SK-N-SH treated with all-trans-retinoic acid at 6 μM for 48 hours (cell line): ENCODE measurements around the gene KRT72.

Experiments
- ATAC-seq: fragments of 200-7000 bp; cut with Tn5 transposase; 3 replicates; pipeline ENCODE4 v1.9.1; 2020; ENCODE audit warnings: mild to moderate bottlenecking, moderate library complexity
- ARNTL ChIP-seq: fragments of 450-650 bp; formaldehyde crosslinking; IDR thresholded peaks from 2 replicates; pipeline ENCODE4 v1.5.0; 2020; ENCODE audit warnings: low read depth, mild to moderate bottlenecking, moderate library complexity, borderline replicate concordance
- BACH2 ChIP-seq: fragments of 250-450 bp; sonication (Bioruptor Pico); IDR thresholded peaks from 2 replicates; pipeline ENCODE4 v1.9.0; 2021; ENCODE audit warnings: mild to moderate bottlenecking, borderline replicate concordance
- CSDC2 ChIP-seq: fragments of 250-450 bp; sonication (Bioruptor Pico); IDR thresholded peaks from 2 replicates; pipeline ENCODE4 v1.5.0; 2020; ENCODE audit warnings: mild to moderate bottlenecking, moderate library complexity
- ESRRG ChIP-seq: fragments of 250-450 bp; sonication (Bioruptor Pico); IDR thresholded peaks from 2 replicates; pipeline ENCODE4 v1.6.1; 2021; ENCODE audit warnings: mild to moderate bottlenecking
- GLIS3 ChIP-seq: fragments of 250-450 bp; sonication (Bioruptor Pico); IDR thresholded peaks from 2 replicates; pipeline ENCODE4 v1.5.0; 2020; ENCODE audit warnings: mild to moderate bottlenecking, moderate library complexity
- ISL1 ChIP-seq: fragments of 250-450 bp; sonication (Bioruptor Pico); IDR thresholded peaks from 2 replicates; pipeline ENCODE4 v2.1.2; 2022; ENCODE audit warnings: mild to moderate bottlenecking, moderate library complexity
- OSR1 ChIP-seq: fragments of 250-450 bp; sonication (Bioruptor Pico); IDR thresholded peaks from 2 replicates; pipeline ENCODE4 v1.8.0; 2022; ENCODE audit warnings: moderate library complexity, mild to moderate bottlenecking, inconsistent platforms
- PPARA ChIP-seq: fragments of 250-450 bp; sonication (Bioruptor Pico); IDR thresholded peaks from 2 replicates; pipeline ENCODE4 v1.5.0; 2020; ENCODE audit warnings: mild to moderate bottlenecking, borderline replicate concordance
- RARB ChIP-seq: fragments of 250-450 bp; sonication (Bioruptor Pico); IDR thresholded peaks from 2 replicates; pipeline ENCODE4 v1.8.0; 2021; ENCODE audit warnings: mild to moderate bottlenecking, moderate library complexity
- SNAI2 ChIP-seq: fragments of 250-450 bp; sonication (Bioruptor Pico); IDR thresholded peaks from 2 replicates; pipeline ENCODE4 v1.5.0; 2020; ENCODE audit warnings: mild to moderate bottlenecking, moderate library complexity
- TCF4 ChIP-seq: fragments of 250-450 bp; sonication (Bioruptor Pico); IDR thresholded peaks from 2 replicates; pipeline ENCODE4 v1.8.0; 2021; ENCODE audit warnings: mild to moderate bottlenecking, moderate library complexity, borderline replicate concordance
- TOX ChIP-seq: fragments of 250-450 bp; sonication (Bioruptor Pico); IDR thresholded peaks from 2 replicates; pipeline ENCODE4 v1.8.0; 2021; ENCODE audit warnings: mild to moderate bottlenecking, moderate library complexity, borderline replicate concordance
- ZFP3 ChIP-seq: fragments of 250-450 bp; sonication (Bioruptor Pico); IDR thresholded peaks from 2 replicates; pipeline ENCODE4 v1.5.0; 2020; ENCODE audit warnings: mild to moderate bottlenecking, moderate library complexity
- ZNF565 ChIP-seq: fragments of 450-650 bp; formaldehyde crosslinking; conservative IDR thresholded peaks from 2 replicates; pipeline ENCODE4 v1.5.0; 2020; ENCODE audit warnings: low read depth, mild to moderate bottlenecking, moderate library complexity
- ZNF70 ChIP-seq: fragments of 450-650 bp; formaldehyde crosslinking; IDR thresholded peaks from 2 replicates; pipeline ENCODE4 v1.5.0; 2020; ENCODE audit warnings: mild to moderate bottlenecking, moderate library complexity
- ZNF8 ChIP-seq: fragments of 450-650 bp; formaldehyde crosslinking; IDR thresholded peaks from 2 replicates; pipeline ENCODE4 v1.5.0; 2020; ENCODE audit warnings: mild to moderate bottlenecking, moderate library complexity
- TF ChIP-seq, protein P1 (sequence below): fragments of 250-450 bp; sonication (Bioruptor Pico); IDR thresholded peaks from 2 replicates; pipeline ENCODE4 v1.5.0; 2020; ENCODE audit warnings: mild to moderate bottlenecking, moderate library complexity
- TF ChIP-seq, protein P2 (sequence below): fragments of 250-450 bp; sonication (Bioruptor Pico); IDR thresholded peaks from 2 replicates; pipeline ENCODE4 v1.5.1; 2021; ENCODE audit warnings: mild to moderate bottlenecking, moderate library complexity
- TF ChIP-seq, protein P3 (sequence below): fragments of 250-450 bp; sonication (Bioruptor Pico); IDR thresholded peaks from 2 replicates; pipeline ENCODE4 v1.8.0; 2021; ENCODE audit warnings: low read depth, mild to moderate bottlenecking, moderate library complexity, borderline replicate concordance

Gene KRT72

GRCh38 chr12:52630599-52631200 lies 29.4 kb upstream of the KRT72 start:
- ATAC-seq, result no peak
- TF ChIP-seq ESRRG (CRISPR knock-in tag), result no peak
- TF ChIP-seq CSDC2 (CRISPR knock-in tag), result no peak

DNA sequence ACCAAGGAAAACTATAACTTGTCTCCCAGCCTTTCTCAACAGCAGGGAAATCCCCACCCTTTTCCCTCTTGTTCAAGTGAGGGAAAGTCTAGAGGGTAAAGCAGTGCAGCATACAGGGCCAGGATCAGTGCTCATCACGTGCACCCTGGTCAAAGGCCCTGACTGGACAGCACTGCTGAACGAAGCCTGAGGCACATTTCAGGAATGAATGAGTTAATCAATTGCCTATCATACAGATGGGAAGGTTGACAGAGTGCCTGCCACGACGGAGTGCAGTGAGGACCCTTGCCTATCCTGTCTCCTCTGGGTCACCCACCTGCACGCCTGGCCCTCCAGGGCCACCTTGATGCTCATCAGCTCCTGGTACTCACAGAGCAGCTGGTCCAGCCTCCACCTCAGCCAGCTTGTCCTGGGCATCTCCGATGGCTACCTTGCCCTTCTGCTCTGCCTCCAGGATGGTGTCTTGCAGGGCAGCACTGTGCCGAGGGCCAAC lies 28.8 kb upstream of the KRT72 start:
- ATAC-seq, result no peak
- TF ChIP-seq, protein P1, sequence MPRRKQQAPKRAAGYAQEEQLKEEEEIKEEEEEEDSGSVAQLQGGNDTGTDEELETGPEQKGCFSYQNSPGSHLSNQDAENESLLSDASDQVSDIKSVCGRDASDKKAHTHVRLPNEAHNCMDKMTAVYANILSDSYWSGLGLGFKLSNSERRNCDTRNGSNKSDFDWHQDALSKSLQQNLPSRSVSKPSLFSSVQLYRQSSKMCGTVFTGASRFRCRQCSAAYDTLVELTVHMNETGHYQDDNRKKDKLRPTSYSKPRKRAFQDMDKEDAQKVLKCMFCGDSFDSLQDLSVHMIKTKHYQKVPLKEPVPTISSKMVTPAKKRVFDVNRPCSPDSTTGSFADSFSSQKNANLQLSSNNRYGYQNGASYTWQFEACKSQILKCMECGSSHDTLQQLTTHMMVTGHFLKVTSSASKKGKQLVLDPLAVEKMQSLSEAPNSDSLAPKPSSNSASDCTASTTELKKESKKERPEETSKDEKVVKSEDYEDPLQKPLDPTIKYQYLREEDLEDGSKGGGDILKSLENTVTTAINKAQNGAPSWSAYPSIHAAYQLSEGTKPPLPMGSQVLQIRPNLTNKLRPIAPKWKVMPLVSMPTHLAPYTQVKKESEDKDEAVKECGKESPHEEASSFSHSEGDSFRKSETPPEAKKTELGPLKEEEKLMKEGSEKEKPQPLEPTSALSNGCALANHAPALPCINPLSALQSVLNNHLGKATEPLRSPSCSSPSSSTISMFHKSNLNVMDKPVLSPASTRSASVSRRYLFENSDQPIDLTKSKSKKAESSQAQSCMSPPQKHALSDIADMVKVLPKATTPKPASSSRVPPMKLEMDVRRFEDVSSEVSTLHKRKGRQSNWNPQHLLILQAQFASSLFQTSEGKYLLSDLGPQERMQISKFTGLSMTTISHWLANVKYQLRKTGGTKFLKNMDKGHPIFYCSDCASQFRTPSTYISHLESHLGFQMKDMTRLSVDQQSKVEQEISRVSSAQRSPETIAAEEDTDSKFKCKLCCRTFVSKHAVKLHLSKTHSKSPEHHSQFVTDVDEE (CRISPR knock-in tag), result no peak
- no peak for TF ChIP-seq ZNF565 (CRISPR knock-in tag)
- TF ChIP-seq, protein P2, sequence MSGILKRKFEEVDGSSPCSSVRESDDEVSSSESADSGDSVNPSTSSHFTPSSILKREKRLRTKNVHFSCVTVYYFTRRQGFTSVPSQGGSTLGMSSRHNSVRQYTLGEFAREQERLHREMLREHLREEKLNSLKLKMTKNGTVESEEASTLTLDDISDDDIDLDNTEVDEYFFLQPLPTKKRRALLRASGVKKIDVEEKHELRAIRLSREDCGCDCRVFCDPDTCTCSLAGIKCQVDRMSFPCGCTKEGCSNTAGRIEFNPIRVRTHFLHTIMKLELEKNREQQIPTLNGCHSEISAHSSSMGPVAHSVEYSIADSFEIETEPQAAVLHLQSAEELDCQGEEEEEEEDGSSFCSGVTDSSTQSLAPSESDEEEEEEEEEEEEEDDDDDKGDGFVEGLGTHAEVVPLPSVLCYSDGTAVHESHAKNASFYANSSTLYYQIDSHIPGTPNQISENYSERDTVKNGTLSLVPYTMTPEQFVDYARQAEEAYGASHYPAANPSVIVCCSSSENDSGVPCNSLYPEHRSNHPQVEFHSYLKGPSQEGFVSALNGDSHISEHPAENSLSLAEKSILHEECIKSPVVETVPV, result no peak
- no peak for TF ChIP-seq PPARA (CRISPR knock-in tag)
- TF ChIP-seq ESRRG (CRISPR knock-in tag), result no peak
- no peak for TF ChIP-seq SNAI2
- TF ChIP-seq, protein P3, sequence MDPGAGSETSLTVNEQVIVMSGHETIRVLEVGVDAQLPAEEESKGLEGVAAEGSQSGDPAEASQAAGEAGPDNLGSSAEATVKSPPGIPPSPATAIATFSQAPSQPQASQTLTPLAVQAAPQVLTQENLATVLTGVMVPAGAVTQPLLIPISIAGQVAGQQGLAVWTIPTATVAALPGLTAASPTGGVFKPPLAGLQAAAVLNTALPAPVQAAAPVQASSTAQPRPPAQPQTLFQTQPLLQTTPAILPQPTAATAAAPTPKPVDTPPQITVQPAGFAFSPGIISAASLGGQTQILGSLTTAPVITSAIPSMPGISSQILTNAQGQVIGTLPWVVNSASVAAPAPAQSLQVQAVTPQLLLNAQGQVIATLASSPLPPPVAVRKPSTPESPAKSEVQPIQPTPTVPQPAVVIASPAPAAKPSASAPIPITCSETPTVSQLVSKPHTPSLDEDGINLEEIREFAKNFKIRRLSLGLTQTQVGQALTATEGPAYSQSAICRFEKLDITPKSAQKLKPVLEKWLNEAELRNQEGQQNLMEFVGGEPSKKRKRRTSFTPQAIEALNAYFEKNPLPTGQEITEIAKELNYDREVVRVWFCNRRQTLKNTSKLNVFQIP (CRISPR knock-in tag), result no peak
- no peak for TF ChIP-seq CSDC2 (CRISPR knock-in tag)
- TF ChIP-seq ZNF70 (CRISPR knock-in tag), result no peak
- TF ChIP-seq TCF4 (CRISPR knock-in tag), result no peak
- no peak for TF ChIP-seq ZFP3 (CRISPR knock-in tag)
- TF ChIP-seq ARNTL (CRISPR knock-in tag), result no peak

GRCh38 chr12:52629281-52630007 lies 28.2 kb upstream of the KRT72 start:
- TF ChIP-seq, protein P1 (CRISPR knock-in tag), result no peak
- TF ChIP-seq OSR1 (CRISPR knock-in tag) (no peak), RARB (CRISPR knock-in tag) (no peak), ZNF565 (CRISPR knock-in tag) (no peak), GLIS3 (CRISPR knock-in tag) (no peak), BACH2 (CRISPR knock-in tag) (no peak), TCF4 (CRISPR knock-in tag) (no peak), PPARA (CRISPR knock-in tag) (no peak), ISL1 (CRISPR knock-in tag) (no peak), ESRRG (CRISPR knock-in tag) (no peak), ZNF70 (CRISPR knock-in tag) (no peak), ZNF8 (CRISPR knock-in tag) (no peak), TOX (CRISPR knock-in tag) (no peak)
- TF ChIP-seq, protein P2, result no peak
- TF ChIP-seq, protein P3 (CRISPR knock-in tag), result no peak
- TF ChIP-seq, all 23 proteins: peak for 0
- no peak for ATAC-seq
